ENCODE results near the gene ANGPT4. TPM values are rescaled to one million over a fixed set of nuclear protein-coding genes. Genes with fewer than 3 reads are reported as not detected.

Gene ANGPT4
- total and polyA plus RNA-seq, 12 donors, result 0.05 to 0.44 (median 0.26) TPM; not detected in 8

GRCh38 chr20:821046-821730, 94.9 kb downstream of the ANGPT4 start:
- TF ChIP-seq CTCF (IDR thresholded peaks at IDR 0.05), result no peak
- H3K4me3 ChIP-seq, result no peak overlapping the region
- peaks cover 0 to 21% (median 5%) of the 10 kb centered on the region in 9 donors for H3K4me1 ChIP-seq
- peak in 7 of 8 donors; percentile 55 to 87 (median 72) for ATAC-seq
- H3K27ac ChIP-seq, result peak overlapping the region in 8 of 10 donors; percentile 16 to 74 (median 56)
- H3K9me3 ChIP-seq, result no peaks in the 10 kb centered on the region
- H3K36me3 ChIP-seq, result no peaks in the 10 kb centered on the region
- H3K27me3 ChIP-seq, result no peaks in the 10 kb centered on the region
- 56 to 63% methylated on average over 6 of the region's 6 CpGs for WGBS, 2 donors
- no peak for DNase-seq
- intact Hi-C loops (cut with DNase I), result no loop called here

GRCh38 chr20:820323-820953, 95.7 kb downstream of the ANGPT4 start:
- Histone ChIP-seq H3K4me3 (no peak overlapping the region), H3K27ac (no peak overlapping the region), H3K9me3 (no peaks in the 10 kb centered on the region), H3K27me3 (peaks cover 0 to 5% (median 0%) of the 10 kb centered on the region in 7 donors), H3K4me1 (peaks cover 0 to 16% (median 5%) of the 10 kb centered on the region in 9 donors), H3K36me3 (no peaks in the 10 kb centered on the region)
- ATAC-seq (no peak), DNase-seq (no peak)
- TF ChIP-seq CTCF (IDR thresholded peaks at IDR 0.05), result no peak
- WGBS, 2 donors, result 98% methylated on average over 3 of the region's 3 CpGs
- intact Hi-C loops (cut with DNase I), result no loop called here

Other genes with a start within 250 kb of the ANGPT4 start
- gene SCRT2, start 240.5 kb downstream of the ANGPT4 start, total RNA-seq, result not detected
- not detected for gene SCRT2, start 240.5 kb downstream of the ANGPT4 start, polyA plus RNA-seq
- gene SLC52A3, start 147.8 kb downstream of the ANGPT4 start, total RNA-seq, result 1 to 10 TPM; 1.5 to 5.7 (median 2.6) TPM
- gene SLC52A3, start 147.8 kb downstream of the ANGPT4 start, polyA plus RNA-seq, result 1 to 10 TPM; 2.8 to 3.6 TPM
- gene FAM110A, start 82.6 kb downstream of the ANGPT4 start, total RNA-seq, result 1 to 10 TPM in 9 of 10 donors, under 1 TPM in 1; 0.99 to 5.9 (median 1.9) TPM
- gene FAM110A, start 82.6 kb downstream of the ANGPT4 start, polyA plus RNA-seq, result 1 to 10 TPM; 2.0 to 2.3 TPM
- under 1 TPM in 1 of 10 donors, not detected in 9; 0.61 TPM for gene RSPO4, start 86.0 kb upstream of the ANGPT4 start, total RNA-seq
- under 1 TPM in 1 of 2 donors, not detected in 1; 0.07 TPM for gene RSPO4, start 86.0 kb upstream of the ANGPT4 start, polyA plus RNA-seq
- 100 to 1,000 TPM; 105 to 181 (median 129) TPM for gene PSMF1, start 202.3 kb upstream of the ANGPT4 start, total RNA-seq
- 10 to 100 TPM; 22.4 to 89.5 TPM for gene PSMF1, start 202.3 kb upstream of the ANGPT4 start, polyA plus RNA-seq